GM23338 (cell line): ENCODE measurements around the gene TRAF3IP3. TPM values are rescaled to one million over a fixed set of nuclear protein-coding genes. Genes with fewer than 3 reads are reported as not detected.

Experiments used
- ATAC-seq: fragments of 200-7000 bp; cut with Tn5 transposase; 3 replicates; pipeline ENCODE4 v1.9.1; 2020
- DNase-seq: peaks from one replicate; pipeline ENCODE4 v3.0.0-alpha.2; 2015; ENCODE audit warnings: low spot score
- H2AFZ ChIP-seq: fragments of 200-600 bp; sonication (generic); 2 replicates; pipeline ENCODE4 v1.8.0; 2016; ENCODE audit warnings: antibody characterized with exemption, mild to moderate bottlenecking, moderate library complexity
- H3F3A ChIP-seq: fragments of 200-600 bp; sonication (generic); replicated peaks from 2 replicates; pipeline ENCODE4 v1.8.0; 2017; ENCODE audit warnings: antibody characterized with exemption, mixed run types, low read depth
- H3K27ac ChIP-seq: fragments of 200-600 bp; sonication (generic); 2 replicates; pipeline ENCODE4 v1.6.1; 2016; ENCODE audit warnings: low read depth
- H3K27me3 ChIP-seq: fragments of 200-600 bp; sonication (generic); 2 replicates; pipeline ENCODE4 v1.8.0; 2016; ENCODE audit warnings: mild to moderate bottlenecking, mixed run types, moderate library complexity; ENCODE audit not compliant: insufficient read depth
- H3K36me3 ChIP-seq: fragments of 200-600 bp; sonication (generic); 2 replicates; pipeline ENCODE4 v1.8.0; 2016; ENCODE audit warnings: mild to moderate bottlenecking; ENCODE audit not compliant: insufficient read depth
- H3K4me1 ChIP-seq: fragments of 200-600 bp; sonication (generic); 2 replicates; pipeline ENCODE4 v1.8.0; 2016; ENCODE audit warnings: mild to moderate bottlenecking, moderate library complexity; ENCODE audit not compliant: insufficient read depth
- H3K4me2 ChIP-seq: fragments of 200-600 bp; sonication (generic); 2 replicates; pipeline ENCODE4 v1.7.1; 2017; ENCODE audit warnings: mixed run types
- H3K4me3 ChIP-seq: fragments of 200-600 bp; sonication (generic); 2 replicates; pipeline ENCODE4 v1.6.1; 2016; ENCODE audit warnings: mixed run types
- H3K79me2 ChIP-seq: fragments of 200-600 bp; sonication (generic); replicated peaks from 2 replicates; pipeline ENCODE4 v1.8.0; 2017; ENCODE audit warnings: mild to moderate bottlenecking; ENCODE audit not compliant: insufficient read depth
- H3K9me2 ChIP-seq: fragments of 200-600 bp; sonication (generic); 2 replicates; pipeline ENCODE4 v1.8.0; 2017; ENCODE audit not compliant: insufficient read depth
- H4K20me1 ChIP-seq: fragments of 200-600 bp; sonication (generic); replicated peaks from 2 replicates; pipeline ENCODE4 v1.8.0; 2017; ENCODE audit warnings: mild to moderate bottlenecking; ENCODE audit not compliant: insufficient read depth
- H3K27ac Mint-ChIP-seq: 2 replicates; pipeline ENCODE4 v1.8.0; 2020; ENCODE audit warnings: inconsistent platforms, mild to moderate bottlenecking, moderate library complexity, mixed read lengths
- H3K27me3 Mint-ChIP-seq: 3 replicates; pipeline ENCODE4 v1.8.0; 2022; ENCODE audit warnings: low read depth, mild to moderate bottlenecking, moderate library complexity, mixed read lengths, inconsistent platforms; ENCODE audit not compliant: insufficient read depth, poor library complexity
- H3K36me3 Mint-ChIP-seq: 3 replicates; pipeline ENCODE4 v1.8.0; 2021; ENCODE audit warnings: low read depth, mild to moderate bottlenecking, inconsistent platforms, moderate library complexity, mixed read lengths
- H3K4me1 Mint-ChIP-seq: 3 replicates; pipeline ENCODE4 v1.8.0; 2020; ENCODE audit warnings: mild to moderate bottlenecking, inconsistent platforms, mixed read lengths
- H3K4me3 Mint-ChIP-seq: 3 replicates; pipeline ENCODE4 v1.8.0; 2021; ENCODE audit warnings: moderate library complexity, mild to moderate bottlenecking, inconsistent platforms, mixed read lengths
- H3K9me3 Mint-ChIP-seq: 3 replicates; pipeline ENCODE4 v1.8.0; 2020; ENCODE audit warnings: moderate library complexity, mild to moderate bottlenecking, inconsistent platforms, mixed read lengths
- CTCF ChIP-seq, 2 experiments: fragments of 200-600 bp in 1 of 2; sonication (generic) in 1 of 2; conservative IDR thresholded peaks; 2 replicates each; pipeline versions ENCODE4 v1.5.1 to v1.6.1; 2016 to 2017; ENCODE audit warnings: antibody characterized with exemption in 2 of 2, low read depth in 2 of 2, mild to moderate bottlenecking in 2 of 2, moderate library complexity in 1 of 2
- REST ChIP-seq: IDR thresholded peaks from one replicate; pipeline ENCODE4 v1.6.1; 2018; ENCODE audit warnings: antibody characterized with exemption; ENCODE audit not compliant: unreplicated experiment
- STAT1 ChIP-seq: IDR thresholded peaks from one replicate; pipeline ENCODE4 v1.6.1; 2016; ENCODE audit warnings: antibody characterized with exemption; ENCODE audit not compliant: unreplicated experiment
- ZNF114 ChIP-seq: fragments of 250-450 bp; sonication (Bioruptor Pico); IDR thresholded peaks from 2 replicates; pipeline ENCODE4 v1.5.0; 2020; ENCODE audit warnings: mild to moderate bottlenecking, moderate library complexity
- ZNF331 ChIP-seq: fragments of 250-450 bp; sonication (Bioruptor Pico); IDR thresholded peaks from 2 replicates; pipeline ENCODE4 v1.5.0; 2020; ENCODE audit warnings: low read depth, mild to moderate bottlenecking, moderate library complexity
- ZNF462 ChIP-seq: fragments of 250-450 bp; sonication (Bioruptor Pico); IDR thresholded peaks from 2 replicates; pipeline ENCODE4 v1.5.0; 2020; ENCODE audit warnings: mild to moderate bottlenecking, moderate library complexity
- polyA plus RNA-seq: library from polyadenylated mRNA; unstranded; fragments of >200 nt; fragmentation: Nextera tagmentation; extraction: Ambion mirVana; gene quantifications from 2 replicates; pipeline ENCODE4 v1.2.1, GENCODE V29; 2016
- total RNA-seq: library from RNA; depleted of rRNA; stranded (reverse); fragments of >200 nt; shearing (Covaris generic); gene quantifications from 2 replicates; pipeline ENCODE4 v1.2.3, GENCODE V29; 2014
- TF ChIP-seq, protein P1 (sequence below): IDR thresholded peaks from 2 replicates; pipeline ENCODE4 v1.6.1; 2016; ENCODE audit warnings: antibody characterized with exemption

Gene TRAF3IP3
- total and polyA plus RNA-seq, 2 experiments from 2014 or later, result not detected

DNA sequence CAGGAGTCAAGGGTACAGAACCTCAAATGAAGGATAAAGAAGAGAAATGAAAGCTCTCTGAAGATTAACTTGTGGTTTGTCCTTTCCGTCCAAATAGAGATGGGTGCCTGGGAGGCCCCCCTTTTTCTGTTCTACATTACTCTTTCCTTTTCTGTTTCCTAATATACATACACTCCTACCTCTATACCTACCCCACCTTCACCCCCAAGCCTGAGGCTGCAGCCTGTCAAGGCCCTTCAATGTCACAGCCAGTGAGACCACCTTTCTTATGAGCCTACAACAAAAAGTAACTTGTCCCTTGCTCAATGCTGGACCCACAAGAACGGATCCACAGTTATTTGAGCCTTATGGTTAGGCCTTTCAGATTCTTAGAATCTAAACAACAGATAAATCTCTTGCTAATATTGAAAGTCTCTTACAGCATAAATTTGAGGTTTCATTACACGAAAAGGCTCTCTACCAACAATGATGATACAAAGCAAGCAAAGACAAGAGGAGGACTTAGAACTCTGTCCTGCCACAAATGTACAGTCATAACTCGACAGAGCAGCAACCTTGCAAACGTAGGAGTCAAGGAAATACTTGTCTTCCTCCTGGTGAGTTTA lies 4.1 kb upstream of the TRAF3IP3 start:
- Histone ChIP-seq H3K4me1 (peaks cover 4% of the 10 kb centered on the region; the same call in 1 of the 2 replicates), H3K79me2 (no peaks in the 10 kb centered on the region), H3K36me3 (no peaks in the 10 kb centered on the region), H3K4me2 (no peak overlapping the region), H2AFZ (no peak overlapping the region), H4K20me1 (no peaks in the 10 kb centered on the region), H3K9me2 (no peaks in the 10 kb centered on the region), H3K4me3 (no peak overlapping the region), H3K27ac (no peak overlapping the region), H3F3A (no peaks in the 10 kb centered on the region), H3K27me3 (peaks cover 19% of the 10 kb centered on the region)
- peaks cover 10% of the 10 kb centered on the region for H3K4me1 Mint-ChIP-seq
- no peaks in the 10 kb centered on the region for H3K36me3 Mint-ChIP-seq
- TF ChIP-seq STAT1, result no peak
- no peak for TF ChIP-seq CTCF (conservative IDR thresholded peaks at IDR 0.05; ENCODE audit: low read depth in 2 of 2)
- no peak for TF ChIP-seq ZNF114 (CRISPR knock-in tag)
- no peak overlapping the region for H3K4me3 Mint-ChIP-seq
- no peak overlapping the region for H3K27ac Mint-ChIP-seq
- ATAC-seq (no peak), DNase-seq (no peak)
- no peaks in the 10 kb centered on the region for H3K9me3 Mint-ChIP-seq
- H3K27me3 Mint-ChIP-seq, result peaks cover 1% of the 10 kb centered on the region

DNA sequence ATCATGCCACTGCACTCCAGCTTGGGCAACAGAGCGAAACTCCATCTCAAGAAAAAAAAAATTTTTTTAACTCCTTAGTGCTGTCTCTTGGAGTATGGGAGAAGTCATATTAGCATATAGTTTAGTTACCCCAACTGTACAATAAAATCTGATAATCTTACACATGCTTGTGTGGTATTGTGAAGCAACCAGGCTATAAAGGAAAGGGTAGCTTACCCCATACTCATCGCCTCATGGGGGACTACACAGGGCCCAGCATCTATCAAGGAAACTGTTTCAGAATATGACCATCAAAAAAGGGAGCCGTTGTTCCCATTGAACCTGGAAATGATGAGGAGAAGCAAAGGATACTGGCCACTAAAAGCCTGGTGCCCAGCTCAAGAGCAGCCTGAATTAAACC lies 3.0 kb upstream of the TRAF3IP3 start:
- no peaks in the 10 kb centered on the region for H3F3A ChIP-seq
- H2AFZ ChIP-seq, result no peak overlapping the region
- ATAC-seq (no peak), DNase-seq (no peak)
- H3K4me3 ChIP-seq, result no peak overlapping the region
- 0 out of 2 replicates have a peak, but pooled peaks cover 3% of the 10 kb centered on the region for H3K9me2 ChIP-seq
- no peaks in the 10 kb centered on the region for H3K36me3 ChIP-seq
- no peak overlapping the region for H3K4me2 ChIP-seq
- no peaks in the 10 kb centered on the region for H3K79me2 ChIP-seq
- no peaks in the 10 kb centered on the region for H3K4me1 ChIP-seq
- H4K20me1 ChIP-seq, result no peaks in the 10 kb centered on the region
- no peaks in the 10 kb centered on the region for H3K9me3 Mint-ChIP-seq
- no peak overlapping the region for H3K27ac ChIP-seq
- H3K4me1 Mint-ChIP-seq, result peaks cover 10% of the 10 kb centered on the region
- peaks cover 15% of the 10 kb centered on the region; the same call in 1 of the 2 replicates for H3K27me3 ChIP-seq
- H3K27me3 Mint-ChIP-seq, result peaks cover 1% of the 10 kb centered on the region
- H3K27ac Mint-ChIP-seq, result no peak overlapping the region
- no peak overlapping the region for H3K4me3 Mint-ChIP-seq
- H3K36me3 Mint-ChIP-seq, result no peaks in the 10 kb centered on the region
- TF ChIP-seq STAT1 (no peak), REST (no peak), ZNF462 (CRISPR knock-in tag) (no peak), ZNF331 (CRISPR knock-in tag) (no peak), ZNF114 (CRISPR knock-in tag) (no peak)
- TF ChIP-seq, protein P1, sequence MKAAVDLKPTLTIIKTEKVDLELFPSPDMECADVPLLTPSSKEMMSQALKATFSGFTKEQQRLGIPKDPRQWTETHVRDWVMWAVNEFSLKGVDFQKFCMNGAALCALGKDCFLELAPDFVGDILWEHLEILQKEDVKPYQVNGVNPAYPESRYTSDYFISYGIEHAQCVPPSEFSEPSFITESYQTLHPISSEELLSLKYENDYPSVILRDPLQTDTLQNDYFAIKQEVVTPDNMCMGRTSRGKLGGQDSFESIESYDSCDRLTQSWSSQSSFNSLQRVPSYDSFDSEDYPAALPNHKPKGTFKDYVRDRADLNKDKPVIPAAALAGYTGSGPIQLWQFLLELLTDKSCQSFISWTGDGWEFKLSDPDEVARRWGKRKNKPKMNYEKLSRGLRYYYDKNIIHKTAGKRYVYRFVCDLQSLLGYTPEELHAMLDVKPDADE, result no peak
